ENCODE results near the gene TARS2.

- TF ChIP-seq CTCF (IDR thresholded peaks at IDR 0.05 in 8 of 11, conservative IDR thresholded peaks at IDR 0.05 in 3 of 11) (no peak), POLR2A (IDR thresholded peaks at IDR 0.05) (no peak), POLR2AphosphoS5 (IDR thresholded peaks at IDR 0.05) (no peak)
Observed at GRCh38 chr1:150441121-150441520, 46.1 kb upstream of the TARS2 start.

Measured in spleen (tissue), 7 donors.